ENCODE results near the gene PCED1B. TPM values are rescaled to one million over a fixed set of nuclear protein-coding genes. Genes with fewer than 3 reads are reported as not detected.

The PCED1B gene
- total RNA-seq, 1 experiment from 2014 or later, result 0.86 TPM

- Histone ChIP-seq H3K4me1 (ENCODE audit: control insufficient read depth in 1 of 2, insufficient read depth in 2 of 2, low read length in 2 of 2) (peaks cover 23 to 61% of the 10 kb centered on the region in 2 experiments), H3K4me3 (replicated peaks in 1 of 2; ENCODE audit: low read depth in 1 of 2, low read length in 2 of 2) (no peak overlapping the region), H3K9ac (ENCODE audit: low read length) (no peak overlapping the region), H3K27me3 (ENCODE audit: insufficient read depth, low read length) (no peaks in the 10 kb centered on the region), H3K9me2 (ENCODE audit: insufficient read depth) (no peaks in the 10 kb centered on the region), H2AFZ (ENCODE audit: low read depth, low read length, poor library complexity, severe bottlenecking) (no peak overlapping the region), H3K27ac (ENCODE audit: low read depth, low read length) (no peak overlapping the region), H3K79me2 (ENCODE audit: insufficient read depth, low read length) (no peaks in the 10 kb centered on the region), H4K20me1 (ENCODE audit: insufficient read depth) (no peaks in the 10 kb centered on the region), H3K9me3 (ENCODE audit: control insufficient read depth in 1 of 2, insufficient read depth in 1 of 2, low read depth in 1 of 2, low read length in 2 of 2) (no peaks in the 10 kb centered on the region), H3K4me2 (ENCODE audit: low read length) (no peak overlapping the region), H3K36me3 (ENCODE audit: control insufficient read depth in 1 of 2, insufficient read depth in 2 of 2, low read length in 2 of 2) (no peaks in the 10 kb centered on the region)
- intact Hi-C loops (cut with micrococcal nuclease), result no loop called here
- DNase-seq (ENCODE audit: low read depth, low spot score) (no peak), ATAC-seq (no peak)
- no TSS peak for BruUV-seq (replicated peaks)
- ChIA-PET RAD21 (ENCODE audit: low non-redundant PET in 1 of 2, low total read pairs in 2 of 2, uncharacterized antibody in 2 of 2, unreplicated experiment in 2 of 2) (no interaction called here), CTCF (no interaction called here), POLR2A (no interaction called here)
- TF ChIP-seq SIN3A (IDR thresholded peaks at IDR 0.05; ENCODE audit: low read depth) (no peak), SP1 (IDR thresholded peaks at IDR 0.05; ENCODE audit: low read depth) (no peak), SRF (IDR thresholded peaks at IDR 0.05; ENCODE audit: low read depth) (no peak), MAX (IDR thresholded peaks at IDR 0.05) (no peak), REST (IDR thresholded peaks at IDR 0.05; ENCODE audit: low read depth) (no peak), RAD21 (IDR thresholded peaks at IDR 0.05; ENCODE audit: low read depth) (no peak), TCF7L2 (IDR thresholded peaks at IDR 0.05; ENCODE audit: borderline replicate concordance, extremely low read depth, insufficient read depth, insufficient read length) (no peak), JUND (IDR thresholded peaks at IDR 0.05) (no peak), ZBTB33 (IDR thresholded peaks at IDR 0.05; ENCODE audit: extremely low read depth, insufficient replicate concordance, low read length) (no peak), YY1 (IDR thresholded peaks at IDR 0.05; ENCODE audit: extremely low read depth, insufficient replicate concordance, low read depth, low read length) (no peak), ZNF274 (IDR thresholded peaks at IDR 0.05; ENCODE audit: low read depth, low read length) (no peak), EZH2phosphoT487 (IDR thresholded peaks at IDR 0.05; ENCODE audit: borderline replicate concordance) (no peak), EGR1 (IDR thresholded peaks at IDR 0.05; ENCODE audit: low read depth) (no peak), FOSL1 (IDR thresholded peaks at IDR 0.05; ENCODE audit: low read depth) (no peak)
These were observed 195.3 kb downstream of the PCED1B start for GRCh38 chr12:47274760-47275159.

Data from HCT116 (cell line).